HG02759 (cell line): ENCODE measurements around the gene POLDIP2.

Experiments
- ATAC-seq: cut with Tn5 transposase; IDR thresholded peaks from one replicate; pipeline ENCODE4 v1.9.1; 2021; ENCODE audit warnings: mild to moderate bottlenecking, moderate library complexity; ENCODE audit not compliant: unreplicated experiment

POLDIP2 gene

DNA sequence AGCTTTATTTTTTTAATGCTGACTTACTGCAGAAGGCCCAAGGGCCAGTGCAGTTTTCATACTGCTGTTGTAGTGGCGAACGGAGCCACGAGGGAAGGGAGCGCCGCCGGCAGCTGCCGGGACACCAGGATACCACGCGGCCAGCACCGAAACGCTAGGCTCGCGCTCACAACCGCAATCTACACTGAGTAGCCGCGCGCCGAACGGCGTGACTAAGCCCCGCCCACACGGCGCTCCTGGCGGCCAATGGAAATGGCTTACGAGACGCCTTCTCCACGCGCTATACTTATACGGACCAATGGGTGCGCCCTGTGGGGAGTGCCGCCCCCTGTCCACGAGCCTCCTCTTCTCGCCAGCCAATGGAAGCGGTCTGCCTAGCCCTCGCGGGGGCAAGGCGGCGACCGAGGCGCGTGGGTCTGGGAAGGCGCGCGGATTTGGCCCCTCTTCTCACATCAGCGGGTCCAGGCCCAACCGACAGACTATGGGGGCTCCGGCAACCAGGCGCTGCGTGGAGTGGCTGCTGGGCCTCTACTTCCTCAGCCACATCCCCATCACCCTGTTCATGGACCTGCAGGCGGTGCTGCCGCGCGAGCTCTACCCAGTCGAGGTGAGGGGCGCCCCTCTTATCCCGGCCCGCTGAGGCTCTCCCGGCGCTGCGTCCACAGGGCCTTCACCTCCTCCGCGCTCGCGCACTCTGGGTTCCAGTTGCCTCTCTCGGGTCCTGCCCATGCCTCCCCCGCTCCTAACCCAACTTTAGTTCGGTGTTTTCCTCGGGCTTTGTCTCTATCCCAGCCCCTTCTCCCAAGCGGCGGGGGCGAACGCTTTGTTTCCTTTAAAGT, 38.3 kb downstream of the POLDIP2 start, which contains the start of gene TMEM97:
TMEM97 (plus strand) TSS at position 442 of the 839 bp plus-strand sequence; CDS start at position 482, 40 bp downstream.
- ATAC-seq: peak; percentile 96

DNA sequence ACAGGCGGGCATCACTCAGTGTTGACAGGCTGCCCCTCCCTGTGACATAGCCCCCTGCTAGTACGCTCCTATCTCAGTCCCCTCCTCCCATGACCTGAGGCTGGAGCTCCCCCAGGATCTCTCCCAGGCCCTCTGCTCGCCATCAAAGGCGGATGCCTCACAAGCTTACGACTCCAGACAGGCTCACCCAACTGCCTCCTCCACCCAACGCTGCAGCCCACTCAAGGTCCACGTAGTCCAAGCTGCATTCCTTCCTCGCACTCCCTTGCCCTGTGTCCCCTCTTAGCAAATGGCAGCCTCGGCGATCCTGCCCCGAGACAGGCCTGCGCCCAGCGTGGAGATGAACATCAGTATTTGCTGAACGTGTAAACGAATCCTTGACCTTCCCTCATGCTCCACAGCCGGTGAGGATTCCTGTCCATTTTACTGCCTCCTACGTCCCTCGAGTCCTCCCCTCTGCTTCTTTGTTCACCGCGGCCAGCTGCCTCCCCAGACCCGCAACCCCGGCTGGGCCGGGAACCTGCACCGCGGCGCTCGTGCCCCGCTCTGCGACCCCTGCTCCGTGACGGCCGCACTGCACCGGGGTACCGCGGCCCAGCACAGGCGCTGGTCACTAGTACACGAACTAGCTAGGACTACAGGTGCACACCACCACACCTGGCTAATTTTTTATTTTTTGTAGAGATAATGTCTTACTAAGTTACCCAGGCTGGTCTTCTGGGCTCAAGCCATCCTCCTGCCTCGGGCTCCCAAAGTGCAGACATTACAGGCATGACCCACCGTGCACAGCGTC, 39.2 kb downstream of the POLDIP2 start:
- ATAC-seq: peak; percentile 22

DNA sequence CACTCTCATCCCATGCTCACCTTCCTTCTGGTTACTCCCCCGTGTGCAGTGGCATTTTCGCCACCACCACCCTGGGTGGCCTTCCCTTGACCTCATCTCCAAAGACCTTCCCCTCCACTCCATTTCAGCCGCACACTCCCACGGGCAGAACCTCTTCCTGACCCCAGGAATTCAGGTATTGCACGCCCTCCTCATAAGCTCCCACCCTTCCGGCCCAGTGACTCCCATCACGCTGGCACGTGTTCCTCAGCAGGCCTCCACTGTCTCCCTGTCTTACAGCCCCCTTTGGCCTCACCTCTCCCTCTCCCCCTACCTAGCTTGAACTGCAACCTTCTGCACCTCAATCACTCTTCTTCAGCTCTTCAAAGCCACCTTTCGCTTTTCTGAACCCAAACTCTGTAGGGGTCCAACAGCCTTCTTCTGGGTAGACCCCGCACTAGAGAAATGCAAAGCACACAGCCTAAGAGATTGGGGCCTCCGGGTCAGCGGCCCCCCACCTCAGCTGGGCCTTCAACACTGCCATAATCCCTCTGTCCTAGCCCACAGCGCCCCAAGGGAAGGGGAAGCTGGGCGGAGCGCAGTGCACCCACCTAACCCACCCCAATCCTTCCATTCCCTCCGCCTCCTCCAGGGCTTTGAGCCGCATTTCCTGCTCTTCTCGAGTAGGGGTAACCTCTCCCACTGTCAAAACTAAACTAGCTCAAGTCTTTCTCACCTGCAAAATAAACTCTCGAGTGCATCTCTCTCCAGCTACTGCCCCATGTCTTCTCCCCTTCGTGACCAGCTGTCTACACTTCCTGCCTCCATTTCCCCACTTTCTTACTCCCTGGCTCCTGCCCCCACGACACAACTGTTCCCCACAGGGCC, 40.0 kb downstream of the POLDIP2 start:
- ATAC-seq: no peak

DNA sequence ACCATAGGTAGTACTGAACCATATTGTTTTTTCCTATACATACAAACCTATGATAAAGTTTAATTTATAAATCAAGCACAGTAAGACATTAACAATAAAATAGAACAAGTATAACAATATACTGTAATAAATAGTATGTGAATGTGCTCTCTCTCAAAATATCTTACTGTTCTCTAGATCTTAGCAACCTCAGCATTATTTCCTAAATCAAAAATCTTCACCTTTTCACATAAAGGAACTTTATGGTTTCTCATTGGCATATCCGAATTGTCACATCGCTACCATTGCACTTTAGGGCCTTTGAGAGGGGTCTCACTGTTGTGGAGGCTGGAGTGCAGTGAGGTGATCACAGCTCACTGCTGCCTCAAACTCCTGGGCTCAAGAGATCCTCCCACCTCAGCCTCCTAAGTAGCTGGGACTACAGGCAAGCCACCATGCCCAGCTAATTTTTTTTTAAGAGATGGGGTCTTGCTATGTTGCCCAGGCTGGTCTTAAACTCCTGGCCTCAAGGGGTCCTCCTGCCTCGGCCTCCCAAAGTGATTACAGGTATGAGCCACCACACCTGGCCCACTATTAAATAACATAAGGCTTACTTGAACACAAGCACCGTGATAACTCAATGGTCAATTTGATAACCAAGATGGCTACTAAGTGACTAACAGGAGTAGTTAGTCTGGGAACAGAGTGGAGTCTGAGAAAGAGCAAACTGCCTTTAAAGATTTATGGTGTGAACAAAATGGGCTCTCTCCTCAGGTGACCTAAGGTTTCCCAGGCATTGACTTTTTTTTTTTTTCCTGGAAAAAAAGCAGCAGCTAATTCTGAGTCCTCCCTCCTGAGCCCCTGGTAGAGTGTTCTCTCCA, 41.3 kb downstream of the POLDIP2 start:
- no peak for ATAC-seq

DNA sequence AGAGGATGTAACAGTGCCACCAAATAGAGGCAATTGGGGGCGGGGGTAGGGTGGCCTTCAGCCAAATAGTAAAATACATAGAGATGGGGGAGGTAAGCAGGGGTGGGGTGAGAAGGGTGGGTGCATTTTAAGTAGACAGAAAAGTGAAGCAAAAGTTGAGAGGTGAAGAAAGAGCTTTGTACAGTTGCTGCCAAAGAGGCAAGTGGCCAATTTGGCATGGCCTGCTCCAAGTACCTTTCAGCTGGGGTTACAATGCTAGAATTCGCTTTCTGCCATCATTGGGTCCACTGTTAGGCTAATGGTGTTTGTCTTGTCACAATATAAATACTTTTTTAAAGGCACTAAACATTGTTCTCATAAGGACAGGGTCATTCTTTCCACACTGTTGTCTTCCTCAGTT, 43.5 kb downstream of the POLDIP2 start:
- ATAC-seq: no peak

DNA sequence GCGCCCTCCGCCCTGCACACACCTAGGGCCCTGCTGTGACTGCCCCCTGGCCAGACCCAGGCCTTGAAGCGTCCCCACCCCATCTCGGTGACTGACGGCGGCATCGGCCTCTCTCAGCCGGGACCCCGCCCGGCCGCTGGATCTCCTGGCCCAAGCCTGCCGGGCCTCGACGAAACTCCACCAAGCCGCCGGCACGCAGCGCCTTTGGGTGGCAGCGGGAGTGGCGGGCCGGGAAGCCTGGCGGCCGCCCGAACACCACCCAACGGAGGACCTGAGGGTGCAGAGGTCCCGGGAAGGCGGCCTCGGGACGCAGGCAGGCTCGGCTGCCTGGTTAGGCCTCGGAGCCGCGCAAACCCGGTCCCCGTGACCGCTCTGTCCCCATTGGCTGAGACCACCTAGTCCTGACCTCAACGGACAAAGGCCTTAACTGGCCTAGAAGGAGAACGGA, 50.3 kb downstream of the POLDIP2 start:
- no peak for ATAC-seq

DNA sequence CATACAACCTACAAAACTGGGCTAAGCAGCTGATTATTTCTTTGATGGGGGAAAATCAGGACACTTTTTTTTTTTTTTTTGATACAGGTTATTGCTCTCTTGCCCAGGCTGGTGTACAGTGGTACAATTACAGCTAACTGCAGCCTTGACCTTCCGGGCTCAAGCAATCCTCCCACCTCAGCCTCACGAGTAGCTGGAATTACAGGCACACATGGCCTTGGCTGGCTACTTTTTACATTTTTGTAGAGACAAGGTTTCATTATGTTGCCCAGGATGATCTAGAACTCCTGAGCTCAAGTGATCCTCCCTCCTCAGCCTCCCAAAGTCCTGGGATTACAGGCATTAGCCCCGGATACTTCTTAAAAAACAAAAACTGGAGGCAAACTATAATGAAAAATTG, 58.9 kb downstream of the POLDIP2 start:
- no peak for ATAC-seq
